Measurements from ENCODE around the gene THYN1.

THYN1 gene

GRCh38 chr11:134224710-134225664 is 28.2 kb downstream of the THYN1 start:
- peak; percentile 17 for ATAC-seq
- TF ChIP-seq ZNF8 (CRISPR knock-in tag; IDR thresholded peaks at IDR 0.05) (no peak), ESRRG (CRISPR knock-in tag; IDR thresholded peaks at IDR 0.05) (no peak), TCF4 (CRISPR knock-in tag; IDR thresholded peaks at IDR 0.05; ENCODE audit: borderline replicate concordance) (no peak), ZFP30 (CRISPR knock-in tag; IDR thresholded peaks at IDR 0.05) (no peak), CSDC2 (CRISPR knock-in tag; IDR thresholded peaks at IDR 0.05) (no peak), PATZ1 (CRISPR knock-in tag; IDR thresholded peaks at IDR 0.05; ENCODE audit: borderline replicate concordance) (no peak), ISL1 (CRISPR knock-in tag; IDR thresholded peaks at IDR 0.05) (no peak), BACH2 (CRISPR knock-in tag; IDR thresholded peaks at IDR 0.05; ENCODE audit: borderline replicate concordance) (no peak), OSR1 (CRISPR knock-in tag; IDR thresholded peaks at IDR 0.05) (no peak), ARNTL (CRISPR knock-in tag; IDR thresholded peaks at IDR 0.05; ENCODE audit: borderline replicate concordance, low read depth) (no peak), GLIS3 (CRISPR knock-in tag; IDR thresholded peaks at IDR 0.05) (no peak), RARB (CRISPR knock-in tag; IDR thresholded peaks at IDR 0.05) (no peak), POU6F1 (CRISPR knock-in tag; IDR thresholded peaks at IDR 0.05; ENCODE audit: borderline replicate concordance, low read depth) (no peak), ZC3H10 (CRISPR knock-in tag; IDR thresholded peaks at IDR 0.05) (no peak)

- ATAC-seq, result peak; percentile 95
Observed at GRCh38 chr11:134223836-134224709, 29.1 kb downstream of the THYN1 start, which contains the start of the genes NCAPD3 and VPS26B. TSS of gene NCAPD3 (minus strand) at chr11:134223967. CDS start at chr11:134223926, 41 bp downstream. TSS of gene VPS26B (plus strand) at chr11:134224671. CDS start at chr11:134225123, 452 bp downstream.

GRCh38 chr11:134223121-134223520 is 30.0 kb downstream of the THYN1 start:
- no peak for TF ChIP-seq ESRRG (CRISPR knock-in tag; IDR thresholded peaks at IDR 0.05)
- ATAC-seq, result no peak

More at GRCh38 chr11:134223836-134224709, 29.1 kb downstream of the THYN1 start, which contains the start of the genes NCAPD3 and VPS26B:
- TF ChIP-seq POU6F1 (CRISPR knock-in tag; IDR thresholded peaks at IDR 0.05; ENCODE audit: borderline replicate concordance, low read depth), result no peak

- TF ChIP-seq ZNF8 (CRISPR knock-in tag; IDR thresholded peaks at IDR 0.05) (no peak), SNAI2 (CRISPR knock-in tag; IDR thresholded peaks at IDR 0.05) (no peak), RARB (CRISPR knock-in tag; IDR thresholded peaks at IDR 0.05) (no peak), OSR1 (CRISPR knock-in tag; IDR thresholded peaks at IDR 0.05) (no peak), CREB5 (CRISPR knock-in tag; IDR thresholded peaks at IDR 0.05; ENCODE audit: low read depth) (no peak), ZC3H10 (CRISPR knock-in tag; IDR thresholded peaks at IDR 0.05) (no peak), GLIS3 (CRISPR knock-in tag; IDR thresholded peaks at IDR 0.05) (no peak), ZFP3 (CRISPR knock-in tag; IDR thresholded peaks at IDR 0.05) (no peak), TOX (CRISPR knock-in tag; IDR thresholded peaks at IDR 0.05; ENCODE audit: borderline replicate concordance) (no peak), ISL1 (CRISPR knock-in tag; IDR thresholded peaks at IDR 0.05) (no peak), TSHZ2 (CRISPR knock-in tag; IDR thresholded peaks at IDR 0.05) (no peak), CSRNP3 (CRISPR knock-in tag; IDR thresholded peaks at IDR 0.05) (no peak), BACH2 (CRISPR knock-in tag; IDR thresholded peaks at IDR 0.05; ENCODE audit: borderline replicate concordance) (no peak), ARNTL (CRISPR knock-in tag; IDR thresholded peaks at IDR 0.05; ENCODE audit: borderline replicate concordance, low read depth) (no peak), ESRRG (CRISPR knock-in tag; IDR thresholded peaks at IDR 0.05) (no peak)
- no peak for ATAC-seq
Observed at GRCh38 chr11:134216816-134217215, 36.3 kb downstream of the THYN1 start.

Data from SK-N-SH treated with all-trans-retinoic acid at 6 μM for 48 hours (cell line).